K562 (cell line): Measurements from ENCODE around the gene CREG2. TPM values are rescaled to one million over a fixed set of nuclear protein-coding genes. Genes with fewer than 3 reads are reported as not detected.

Experiments
- ATAC-seq: fragments of 200-7000 bp; cut with Tn5 transposase; 3 replicates; pipeline ENCODE4 v1.9.1; 2020; ENCODE audit warnings: moderate library complexity
- BruUV-seq: library from RNA; stranded (reverse); fragments of 400-500 nt; replicated peaks from 2 replicates; lab custom pipeline; 2021; lab: Mats Ljungman, UMichigan
- CTCF ChIA-PET: fragments of 300-600 bp; formaldehyde crosslinking; extraction: SDS; loops from one replicate; lab custom pipeline; 2021; ENCODE audit warnings: low intra/inter-chr PET ratio; lab: Yijun Ruan, JAX
- POLR2A ChIA-PET: fragments of 300-600, 350-650 bp; sonication (Branson Sonifier 250); formaldehyde crosslinking; extraction: SDS; loops from one replicate; lab custom pipeline; 2021; ENCODE audit warnings: antibody characterized with exemption, inconsistent platforms; lab: Yijun Ruan, JAX
- DNase-seq, 4 experiments: peaks; one replicate each; pipeline versions ENCODE4 v3.0.0 to v3.0.0-alpha.2; 2011 to 2018; ENCODE audit warnings: low spot score in 3 of 4, mixed read lengths in 3 of 4; ENCODE audit errors: extremely low read depth in 1 of 4
- FAIRE-seq: peaks from 2 replicates; lab custom pipeline; 2011; peaks lifted over from hg19 to GRCh38; lab: Jason Lieb, UNC
- H2AFZ ChIP-seq: 2 replicates; pipeline ENCODE4 v1.6.0; 2011; ENCODE audit warnings: low read depth, low read length, control low read depth, inconsistent platforms
- H3K27ac ChIP-seq: fragments of 200-600 bp; 3 replicates; pipeline ENCODE4 v1.8.0; 2011; ENCODE audit warnings: low read depth, mild to moderate bottlenecking, control low read depth, inconsistent platforms, low read length, moderate library complexity, mixed read lengths; ENCODE audit errors: extremely low read depth
- H3K27me3 ChIP-seq, 2 experiments: fragments of 300-600 bp in 1 of 2; 2 replicates in 1 of 2; 3 replicates in 1 of 2; pipeline versions ENCODE4 v1.6.0 to v1.8.0; 2011; ENCODE audit warnings: inconsistent platforms in 2 of 2, low read length in 2 of 2, mild to moderate bottlenecking in 1 of 2, mixed read lengths in 1 of 2, moderate library complexity in 1 of 2; ENCODE audit not compliant: control insufficient read depth in 2 of 2, insufficient read depth in 2 of 2
- H3K36me3 ChIP-seq: fragments of 300-600 bp; 3 replicates; pipeline ENCODE4 v1.8.0; 2011; ENCODE audit warnings: mild to moderate bottlenecking, low read length, inconsistent platforms; ENCODE audit not compliant: control insufficient read depth, insufficient read depth
- H3K4me1 ChIP-seq, 2 experiments: fragments of 200-600 bp in 1 of 2; replicated peaks in 1 of 2; 2 replicates in 1 of 2; 3 replicates in 1 of 2; pipeline versions ENCODE4 v1.5.1 to v1.8.0; 2011; ENCODE audit warnings: inconsistent platforms in 2 of 2, low read length in 2 of 2, mild to moderate bottlenecking in 1 of 2, mixed read lengths in 1 of 2, moderate library complexity in 1 of 2; ENCODE audit not compliant: control insufficient read depth in 2 of 2, insufficient read depth in 2 of 2
- H3K4me2 ChIP-seq: 2 replicates; pipeline ENCODE4 v1.6.1; 2011; ENCODE audit warnings: low read length, control low read depth, inconsistent platforms, mixed read lengths; ENCODE audit not compliant: insufficient read depth
- H3K4me3 ChIP-seq: fragments of 200-600 bp; sonication (generic), shearing (Covaris generic); 2 replicates; pipeline ENCODE4 v1.5.1; 2016; ENCODE audit warnings: control low read depth, inconsistent platforms
- H3K79me2 ChIP-seq: fragments of 200-600 bp; 3 replicates; pipeline ENCODE4 v1.8.0; 2011; ENCODE audit warnings: low read length, inconsistent platforms; ENCODE audit not compliant: control insufficient read depth, insufficient read depth
- H3K9ac ChIP-seq, 2 experiments: 2 replicates each; pipeline versions ENCODE4 v1.6.0 to v1.6.1; 2011; ENCODE audit warnings: low read depth in 2 of 2, low read length in 2 of 2, control low read depth in 1 of 2, inconsistent platforms in 1 of 2, mild to moderate bottlenecking in 1 of 2, mixed read lengths in 1 of 2; ENCODE audit not compliant: insufficient read depth in 1 of 2
- H3K9me1 ChIP-seq: one replicate; pipeline ENCODE4 v1.6.0; 2011; ENCODE audit warnings: inconsistent platforms, mild to moderate bottlenecking, low read length, moderate library complexity; ENCODE audit not compliant: control insufficient read depth, insufficient read depth
- H3K9me3 ChIP-seq: replicated peaks from 2 replicates; pipeline ENCODE4 v1.5.1; 2011; ENCODE audit warnings: low read depth, low read length, inconsistent platforms; ENCODE audit not compliant: control insufficient read depth, insufficient read depth
- H4K20me1 ChIP-seq: replicated peaks from 2 replicates; pipeline ENCODE4 v1.6.1; 2011; ENCODE audit warnings: low read length, inconsistent platforms, mixed read lengths; ENCODE audit not compliant: control insufficient read depth, insufficient read depth
- ARID1B ChIP-seq: fragments of 450-650 bp; IDR thresholded peaks from 2 replicates; pipeline ENCODE4 v1.6.1; 2016; ENCODE audit warnings: antibody characterized with exemption, mild to moderate bottlenecking, inconsistent platforms
- DMBX1 ChIP-seq: fragments of 250-450 bp; sonication (Bioruptor Pico); IDR thresholded peaks from 2 replicates; pipeline ENCODE4 v1.8.0; 2022; ENCODE audit warnings: inconsistent platforms, mild to moderate bottlenecking, moderate library complexity, borderline replicate concordance
- FOSL1 ChIP-seq: fragments of 200-800 bp; sonication (Bioruptor generic); conservative IDR thresholded peaks from 2 replicates; pipeline ENCODE4 v1.6.1; 2016; ENCODE audit warnings: missing genetic modification characterization, missing compliant biosample characterization
- GABPB2 ChIP-seq: fragments of 250-450 bp; sonication (Bioruptor Pico); conservative IDR thresholded peaks from 2 replicates; pipeline ENCODE4 v1.5.1; 2021; ENCODE audit warnings: mild to moderate bottlenecking
- HNRNPLL ChIP-seq: fragments of 200-400 bp; formaldehyde crosslinking; IDR thresholded peaks from 2 replicates; pipeline ENCODE4 v1.6.1; 2017; ENCODE audit warnings: low read length, low read depth, mild to moderate bottlenecking; ENCODE audit not compliant: poor library complexity, severe bottlenecking
- JUND ChIP-seq, 2 experiments: IDR thresholded peaks; 2 replicates in 1 of 2; 3 replicates in 1 of 2; pipeline ENCODE4 v1.6.1; 2011; ENCODE audit warnings: borderline replicate concordance in 2 of 2, low read depth in 2 of 2, low read length in 2 of 2, improper control_type of control experiment in 1 of 2, missing biosample characterization in 1 of 2, missing genetic modification characterization in 1 of 2, missing genetic modification reagents in 1 of 2
- MBD1 ChIP-seq: fragments of 250-450 bp; sonication (Bioruptor Pico); IDR thresholded peaks from 2 replicates; pipeline ENCODE4 v1.8.0; 2022; ENCODE audit warnings: inconsistent platforms
- NFE2 ChIP-seq: IDR thresholded peaks from 2 replicates; pipeline ENCODE4 v1.6.1; 2014; ENCODE audit warnings: antibody characterized with exemption, low read depth
- NRF1 ChIP-seq, 2 experiments: fragments of 450-650 bp; IDR thresholded peaks in 1 of 2; conservative IDR thresholded peaks in 1 of 2; 2 replicates each; pipeline ENCODE4 v1.6.1; 2014; ENCODE audit warnings: mild to moderate bottlenecking in 2 of 2
- PHF20 ChIP-seq: fragments of 450-650 bp; IDR thresholded peaks from 2 replicates; pipeline ENCODE4 v1.6.1; 2018; ENCODE audit not compliant: partially characterized antibody
- PHF8 ChIP-seq: fragments of 200-600 bp; sonication (generic); IDR thresholded peaks from 2 replicates; pipeline ENCODE4 v1.6.1; 2012; ENCODE audit warnings: mixed run types, mild to moderate bottlenecking, inconsistent platforms, low read length, moderate library complexity, borderline replicate concordance
- POLR2AphosphoS2 ChIP-seq: IDR thresholded peaks from 2 replicates; pipeline ENCODE4 v1.6.1; 2012; ENCODE audit warnings: low read length, improper control_type of control experiment
- SIX5 ChIP-seq, 2 experiments: IDR thresholded peaks; 2 replicates each; pipeline ENCODE4 v1.6.1; 2011; ENCODE audit warnings: low read length in 2 of 2, borderline replicate concordance in 1 of 2, low read depth in 1 of 2, mild to moderate bottlenecking in 1 of 2, moderate library complexity in 1 of 2; ENCODE audit not compliant: insufficient read depth in 1 of 2
- WGBS: fragments of 100-300 bp; shearing (Covaris generic); methylation state at CpG from one replicate; pipeline ENCODE4 v1.1.6; 2016; ENCODE audit warnings: low coverage, mixed read lengths; ENCODE audit not compliant: insufficient coverage; ENCODE audit errors: missing lambda C conversion rate; 5-methylcytosine and 5-hydroxymethylcytosine counted together
- in situ Hi-C: fragments of 300-500 bp; cut with MboI; formaldehyde crosslinking; loops from 4 replicates; pipeline ENCODE4 v1.15.0; 2018; ENCODE audit warnings: inconsistent platforms, mixed read lengths
- intact Hi-C: fragments of 100-400 bp; cut with micrococcal nuclease; formaldehyde crosslinking; loops from 2 replicates; pipeline ENCODE4 v1.14.2; 2022
- polyA plus RNA-seq, 8 experiments: library from polyadenylated mRNA; depleted of rRNA in 4 of 8; stranded (reverse) in 5 of 8; unstranded in 3 of 8; fragments of >200 nt; fragmentation: Nextera tagmentation in 2 of 8; fragmentation: Illumina TruSeq in 1 of 8; extraction: Ambion mirVana in 2 of 8; extraction: Trizol in 1 of 8; gene quantifications; 2 replicates each; pipeline versions ENCODE4 v1.2.1 to v1.2.3, GENCODE V29; 2011 to 2014; ENCODE audit warnings: inconsistent platforms in 1 of 8, missing spikeins in 1 of 8
- total RNA-seq, 7 experiments: library from RNA; depleted of rRNA in 6 of 7; stranded (reverse); fragments of >200 nt in 6 of 7; fragmentation: Illumina TruSeq in 2 of 7; extraction: Trizol in 2 of 7; gene quantifications; 2 replicates each; pipeline versions ENCODE4 v1.2.1 to v1.2.3, GENCODE V29; 2011 to 2021; ENCODE audit warnings: low replicate concordance in 1 of 7

The CREG2 gene
- total and polyA plus RNA-seq, 9 of the 15 experiments (the other 6 are each of a cell fraction or from before 2014, with no cell fraction given) = not detected

- Histone ChIP-seq H3K27me3 (peaks cover 31 to 54% of the 10 kb centered on the region in 2 experiments), H3K79me2 (no peaks in the 10 kb centered on the region), H3K9me1 (no peaks in the 10 kb centered on the region), H3K27ac (no peak overlapping the region), H3K4me1 (no peaks in the 10 kb centered on the region), H3K36me3 (no peaks in the 10 kb centered on the region), H2AFZ (no peak overlapping the region), H3K4me3 (no peak overlapping the region), H3K9ac (no peak overlapping the region), H4K20me1 (peaks cover 7% of the 10 kb centered on the region; the same call in 1 of the 2 replicates), H3K4me2 (no peak overlapping the region), H3K9me3 (no peaks in the 10 kb centered on the region)
- POLR2A ChIA-PET = interaction anchor here (0.6 kb wide), 1 partner anchor 1744 kb away, joined by 3 read pairs; no protein-coding TSS in a partner anchor
- no peak for FAIRE-seq
- WGBS = under 1% methylated on average over 10 of the region's 10 CpGs
- no peak for DNase-seq
- intact Hi-C loops = no loop called here
- CTCF ChIA-PET = no interaction called here
- in situ Hi-C loops = no loop called here
- BruUV-seq = no TSS peak
- peak; percentile 29; the same call in 1 of the 2 replicates for TF ChIP-seq FOSL1 (tag)
- TF ChIP-seq GABPB2 (CRISPR knock-in tag) = no peak
- no peak for TF ChIP-seq HNRNPLL
- no peak for ATAC-seq
These were observed 11.0 kb upstream of the CREG2 start for GRCh38 chr2:101398116-101398821.

- peaks cover 19 to 36% of the 10 kb centered on the region in 2 experiments for H3K27me3 ChIP-seq
- 4% methylated on average over 2 of the region's 2 CpGs for WGBS
- H3K9me3 ChIP-seq = no peaks in the 10 kb centered on the region
- no peak for ATAC-seq
- DNase-seq = no peak
- no peak for FAIRE-seq
- no peaks in the 10 kb centered on the region for H3K79me2 ChIP-seq
- H3K9me1 ChIP-seq = no peaks in the 10 kb centered on the region
- H2AFZ ChIP-seq = no peak overlapping the region
- peaks cover 7% of the 10 kb centered on the region; the same call in 1 of the 2 replicates for H4K20me1 ChIP-seq
- ChIA-PET POLR2A (interaction anchor here (0.6 kb wide), 1 partner anchor 8 kb away, joined by 5 read pairs; no protein-coding TSS in a partner anchor), CTCF (no interaction called here)
- no peak overlapping the region for H3K9ac ChIP-seq
- H3K36me3 ChIP-seq = no peaks in the 10 kb centered on the region
- no TSS peak for BruUV-seq
- in situ Hi-C loops (no loop called here), intact Hi-C loops (no loop called here)
- H3K4me2 ChIP-seq = no peak overlapping the region
- H3K27ac ChIP-seq = no peak overlapping the region
- H3K4me3 ChIP-seq = no peak overlapping the region
- no peaks in the 10 kb centered on the region for H3K4me1 ChIP-seq
- TF ChIP-seq SIX5 (IDR thresholded peaks at IDR 0.05; ENCODE audit: borderline replicate concordance in 1 of 2, insufficient read depth in 1 of 2, low read depth in 1 of 2, low read length in 2 of 2) (no peak), MBD1 (no peak), PHF20 (no peak), PHF8 (no peak), ARID1B (0 out of 2 replicates have a peak, but pooled peaks have one; percentile 26), JUND (IDR thresholded peaks at IDR 0.05; ENCODE audit: borderline replicate concordance, low read depth, low read length) (peak; percentile 27; the same call in 1 of the 2 replicates), JUND (tag; IDR thresholded peaks at IDR 0.05; ENCODE audit: borderline replicate concordance, low read depth, low read length) (peak; percentile 67; the same call in 2 of the 3 replicates), DMBX1 (no peak), POLR2AphosphoS2 (no peak), NRF1 (conservative IDR thresholded peaks at IDR 0.05 in 1 of 2, IDR thresholded peaks at IDR 0.05 in 1 of 2) (no peak), NFE2 (peak; percentile 17; the same call in 1 of the 2 replicates)
These were observed 9.0 kb upstream of the CREG2 start for GRCh38 chr2:101396316-101396717.
